Fibroblast of skin of left quadriceps (primary cell): ENCODE results near the gene NFIA.

Experiments
- DNase-seq, 2 experiments: peaks; one replicate each; pipeline ENCODE4 v3.0.0-alpha.2; 2013; ENCODE audit warnings: low read depth in 2 of 2

NFIA gene

DNA sequence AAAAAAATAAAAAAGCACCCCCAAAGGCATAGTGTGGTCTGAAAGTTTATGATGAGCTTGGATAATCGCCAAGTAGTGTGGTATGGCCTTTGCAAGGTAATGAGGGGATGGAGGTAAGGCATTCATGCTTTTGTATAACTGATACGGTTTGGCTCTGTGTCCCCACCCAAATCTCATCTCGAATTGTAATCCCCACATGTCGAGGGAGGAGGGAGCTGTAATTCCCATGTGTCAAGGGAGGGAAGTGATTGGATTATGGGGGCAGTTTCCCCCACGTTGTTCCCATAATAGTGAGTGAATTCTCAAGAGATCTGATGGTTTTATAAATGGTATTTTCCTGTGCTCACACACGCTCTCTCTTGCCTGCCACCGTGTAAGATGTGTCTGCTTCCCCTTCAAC lies 215.5 kb downstream of the NFIA start:
- no peak for DNase-seq

DNA sequence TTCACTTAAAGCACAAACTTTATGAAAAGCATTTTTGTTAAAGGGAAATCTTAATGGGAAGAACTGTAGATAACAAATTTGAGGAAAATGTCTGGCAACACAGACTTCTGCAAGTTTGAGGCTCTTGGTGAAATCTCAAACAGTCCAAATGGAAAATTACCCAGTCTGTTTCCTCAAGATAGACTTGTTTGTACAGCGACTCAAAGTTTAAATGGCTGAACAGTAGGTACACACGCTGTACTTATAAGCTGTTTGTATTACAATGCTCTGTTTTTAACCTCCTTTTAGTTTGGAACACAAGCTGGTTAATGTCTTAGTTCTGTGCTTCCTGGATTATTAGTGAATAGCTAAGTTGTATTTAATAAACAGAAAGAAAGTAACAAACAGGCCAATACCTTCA lies 217.1 kb downstream of the NFIA start:
- DNase-seq: no peak

DNA sequence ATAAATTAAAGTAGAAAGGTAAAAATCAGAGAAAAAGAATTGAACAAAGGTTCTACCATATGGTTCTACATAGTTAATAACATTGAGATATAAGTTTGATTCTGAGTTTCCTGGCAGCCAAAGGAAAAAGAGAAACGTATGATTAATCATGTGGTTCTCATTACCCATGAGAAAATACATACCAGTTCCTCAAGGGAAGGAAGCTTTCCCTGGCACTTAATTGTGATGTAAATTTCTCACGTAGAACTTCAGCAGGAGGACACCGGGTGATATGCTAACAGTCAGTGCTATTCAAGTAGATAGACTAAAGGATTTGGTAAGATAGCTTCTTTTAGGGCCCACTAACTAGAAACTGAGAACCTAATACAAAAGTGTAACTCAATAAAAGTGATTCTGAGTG lies 218.5 kb downstream of the NFIA start:
- no peak for DNase-seq

DNA sequence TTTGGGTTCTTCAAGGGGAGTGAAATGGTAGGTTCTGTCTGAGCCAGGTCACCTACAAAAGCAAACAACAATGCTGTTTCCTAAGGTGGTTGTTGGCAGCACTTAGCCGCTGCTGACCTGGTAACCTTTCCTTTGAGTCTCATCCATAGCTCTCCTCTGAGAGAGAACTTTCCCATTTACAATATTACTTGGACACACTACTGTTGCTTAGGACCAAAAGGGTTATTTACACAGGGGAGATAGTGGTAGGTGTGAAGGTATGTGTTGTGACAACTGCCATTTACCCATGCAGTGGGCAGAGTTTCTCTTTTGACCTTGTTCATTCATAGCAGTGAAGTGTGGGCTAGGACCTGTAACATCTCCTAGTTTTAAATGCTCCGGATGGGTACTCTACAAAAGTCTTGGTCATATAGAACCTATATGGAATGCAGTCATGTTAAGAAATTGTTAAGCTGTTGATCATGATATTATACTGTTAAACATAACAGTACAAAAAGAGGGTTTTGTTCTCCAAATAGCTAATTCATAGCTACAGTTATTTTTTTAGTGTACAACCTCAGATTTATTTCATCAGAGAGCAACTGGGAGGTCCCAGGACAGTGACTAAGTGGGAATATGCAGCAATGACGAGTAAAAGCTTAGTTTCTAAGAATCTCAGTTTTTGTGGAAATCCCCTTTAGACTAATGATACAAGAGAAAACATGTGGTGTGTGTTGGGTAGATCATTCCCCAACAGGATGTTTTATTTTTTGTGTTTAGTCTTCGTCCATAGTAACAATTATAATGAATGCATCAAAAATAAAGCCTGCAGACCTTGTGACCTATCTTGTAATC lies 219.7 kb downstream of the NFIA start:
- DNase-seq: peak; percentile 36 to 42

DNA sequence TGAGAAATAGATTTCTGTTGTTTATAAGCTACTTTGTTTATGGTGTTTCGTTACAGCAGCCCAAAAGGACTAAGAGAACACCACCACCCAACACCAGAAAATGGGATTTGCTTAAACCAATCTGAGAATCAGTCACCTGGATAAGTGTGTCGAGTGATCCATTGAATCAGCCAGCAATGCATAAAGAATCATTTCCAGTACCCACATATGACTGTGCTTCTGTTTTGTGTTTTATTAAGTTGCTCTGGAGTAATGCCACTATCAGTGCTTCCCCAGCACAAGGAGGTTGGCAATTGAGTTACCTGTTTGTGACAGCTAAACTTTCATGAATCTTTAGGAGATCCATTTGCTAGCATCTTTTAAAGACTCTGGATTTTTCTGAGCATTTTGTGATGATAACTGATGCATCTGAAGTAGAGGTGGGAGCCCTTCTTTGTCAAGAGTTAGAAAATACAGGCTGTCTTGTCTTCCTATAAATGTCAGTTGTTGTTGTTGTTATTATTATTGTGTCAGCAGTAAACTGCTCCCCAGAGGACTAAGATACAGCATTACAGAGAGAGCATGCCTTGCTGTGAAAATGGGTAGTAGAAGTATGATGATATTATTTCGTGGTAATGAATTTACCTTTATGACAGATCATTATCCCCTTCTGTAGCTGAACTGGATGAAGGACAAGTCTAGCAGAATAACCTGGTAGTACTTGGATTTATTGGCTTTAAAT lies 225.2 kb downstream of the NFIA start:
- no peak for DNase-seq

DNA sequence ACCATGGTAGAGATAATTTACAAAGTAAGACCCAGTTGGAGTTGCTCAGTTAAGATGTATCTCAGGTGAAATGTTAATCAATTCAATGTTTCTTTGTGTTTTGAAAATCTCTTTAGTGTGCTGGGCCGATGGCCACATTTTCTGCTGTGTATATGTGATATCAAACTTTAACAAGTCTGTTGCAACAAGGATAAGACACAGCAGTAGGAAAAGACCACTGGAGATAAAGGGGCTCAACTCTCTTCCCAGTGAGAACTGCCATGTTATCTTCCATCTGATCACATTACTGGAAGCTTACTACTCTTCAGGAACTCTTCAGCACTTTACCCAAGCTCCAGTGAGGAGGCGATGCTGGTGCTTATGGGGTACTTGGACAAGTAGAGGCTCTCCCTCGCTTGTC lies 227.7 kb downstream of the NFIA start:
- no peak for DNase-seq

DNA sequence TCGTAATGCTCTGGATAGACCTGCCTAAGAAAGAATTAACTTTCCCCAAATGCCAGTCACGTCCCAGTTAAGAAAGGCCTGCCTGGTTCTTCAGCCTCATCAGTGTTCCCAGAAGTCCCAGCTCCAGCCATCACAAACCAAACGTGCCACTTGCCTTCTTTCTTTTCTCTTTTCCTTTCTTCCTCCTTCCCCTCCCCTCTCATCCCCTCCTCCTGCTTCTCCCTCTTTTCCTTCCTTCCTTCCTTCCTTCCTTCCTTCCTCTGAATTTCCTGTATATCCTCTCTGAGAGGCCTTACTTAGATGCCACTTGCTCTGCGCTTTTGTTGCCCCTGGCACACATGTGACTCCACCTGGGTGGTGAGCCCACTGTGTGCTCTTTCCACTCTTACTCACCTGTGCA lies 228.2 kb downstream of the NFIA start:
- DNase-seq: no peak

DNA sequence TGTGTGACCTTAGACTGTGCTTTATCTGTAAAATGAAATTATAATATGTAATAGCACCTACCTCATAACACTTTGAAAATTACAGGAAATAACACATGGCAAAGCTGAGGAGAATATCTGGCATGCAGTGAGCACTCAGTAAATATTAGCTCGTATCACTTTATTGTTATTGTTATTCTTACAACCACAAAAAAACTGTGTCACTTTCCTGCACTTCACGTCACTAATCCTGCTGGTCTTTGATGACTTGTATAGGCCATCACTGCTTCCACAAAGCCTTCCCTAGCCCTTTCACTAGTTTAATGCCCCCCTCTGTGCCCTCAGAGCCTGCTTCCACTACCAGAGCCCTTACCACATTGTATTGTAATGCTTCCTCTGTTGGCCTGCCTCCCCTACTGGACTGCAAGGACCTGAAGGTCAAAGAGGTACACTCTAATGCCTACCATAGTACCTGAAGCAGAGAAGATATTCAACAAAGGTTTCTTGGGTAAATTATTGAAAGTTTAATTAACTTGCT lies 231.6 kb downstream of the NFIA start:
- no peak for DNase-seq

DNA sequence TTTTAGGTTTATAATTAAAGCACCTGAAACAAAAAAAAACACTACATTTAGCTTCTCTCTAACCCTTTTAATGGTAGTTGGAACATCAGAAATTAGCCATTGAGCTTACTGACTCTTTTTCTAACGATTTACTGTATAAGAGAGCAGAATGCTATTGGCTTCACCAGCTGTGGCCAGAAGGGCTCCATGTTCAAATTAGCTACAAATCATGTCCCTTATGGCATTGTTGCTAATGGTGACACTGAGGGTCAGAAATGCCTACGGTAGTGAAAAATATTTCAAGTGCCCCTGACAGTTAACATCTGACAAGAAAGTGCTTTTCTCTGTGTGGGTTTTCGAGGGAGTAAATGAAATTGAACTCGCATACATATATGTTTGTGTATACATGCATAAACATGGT lies 232.7 kb downstream of the NFIA start:
- no peak for DNase-seq

DNA sequence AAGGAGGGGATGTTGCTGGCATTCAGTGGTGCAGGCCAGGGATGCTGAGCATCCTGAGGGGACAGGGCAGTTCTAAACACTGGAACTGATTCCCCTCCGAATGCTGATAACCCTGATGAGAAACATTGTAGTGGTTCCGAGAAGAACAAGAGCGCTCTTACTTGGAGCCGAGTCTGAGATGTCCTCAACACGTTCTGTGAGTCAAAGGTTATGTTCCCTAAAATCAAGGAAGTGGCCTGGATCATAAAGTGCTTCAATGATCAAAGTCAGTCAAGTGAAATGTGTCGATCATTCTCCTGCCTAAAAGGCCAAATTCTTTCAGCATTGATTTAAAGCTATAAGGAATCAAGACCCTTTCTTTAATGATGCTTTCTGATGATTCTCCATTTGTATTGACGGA lies 234.1 kb downstream of the NFIA start:
- no peak for DNase-seq

DNA sequence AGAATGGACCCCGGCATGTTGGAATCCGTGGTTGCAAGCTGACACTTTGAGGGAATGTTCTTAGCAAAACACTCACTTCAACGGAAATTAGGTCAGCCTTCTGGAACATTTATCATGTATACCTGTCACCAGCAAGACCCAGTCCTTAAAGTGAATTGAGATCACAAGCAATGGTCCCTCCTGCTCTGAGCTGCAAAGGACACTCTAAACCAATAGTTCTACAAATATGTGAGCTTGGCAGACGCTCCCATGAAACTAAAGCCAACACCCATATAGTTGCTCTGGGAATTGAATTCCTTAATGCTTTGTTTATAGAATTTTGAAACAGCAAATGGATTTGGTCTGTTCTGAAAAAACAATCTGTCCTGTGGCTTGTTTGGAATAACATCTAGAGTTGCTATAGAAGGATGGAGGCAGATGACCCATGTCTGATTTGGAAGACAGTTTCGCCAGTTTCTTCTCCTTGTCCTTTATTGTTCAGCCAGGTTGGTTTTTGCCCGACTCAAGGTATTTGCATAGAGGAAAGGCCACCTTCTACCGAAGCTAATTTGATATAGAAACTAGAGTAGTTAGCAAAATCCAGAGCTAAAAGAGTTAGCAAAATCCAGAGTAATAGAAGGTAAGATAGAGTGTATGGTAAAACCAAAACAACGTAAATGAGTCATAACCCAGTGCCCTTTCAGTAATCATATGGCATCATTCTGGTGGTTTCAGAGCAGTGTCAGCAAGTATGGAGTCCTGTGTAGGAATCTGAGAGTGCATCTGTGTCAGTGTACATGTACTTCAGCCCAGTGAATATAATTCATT lies 236.2 kb downstream of the NFIA start:
- peak; percentile 67 to 69 for DNase-seq

DNA sequence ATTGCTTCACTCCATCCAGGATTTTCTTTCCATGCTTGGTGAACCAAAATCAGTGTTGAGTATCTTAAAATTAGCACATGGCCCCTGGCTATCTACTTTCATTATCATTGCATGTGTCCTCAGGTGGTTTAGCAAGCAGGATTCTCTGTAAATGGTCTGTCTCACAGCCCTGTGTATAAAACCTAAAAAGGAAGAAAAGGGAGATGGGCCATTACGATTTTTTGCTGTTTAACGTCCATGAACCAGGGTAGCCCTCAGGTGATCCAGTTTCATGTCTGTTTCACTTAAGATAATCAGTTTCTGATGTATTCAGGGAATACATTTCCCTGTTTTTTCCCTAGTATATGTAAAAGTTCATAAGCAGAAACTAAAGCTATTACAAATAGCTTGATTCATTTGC lies 238.2 kb downstream of the NFIA start:
- no peak for DNase-seq

DNA sequence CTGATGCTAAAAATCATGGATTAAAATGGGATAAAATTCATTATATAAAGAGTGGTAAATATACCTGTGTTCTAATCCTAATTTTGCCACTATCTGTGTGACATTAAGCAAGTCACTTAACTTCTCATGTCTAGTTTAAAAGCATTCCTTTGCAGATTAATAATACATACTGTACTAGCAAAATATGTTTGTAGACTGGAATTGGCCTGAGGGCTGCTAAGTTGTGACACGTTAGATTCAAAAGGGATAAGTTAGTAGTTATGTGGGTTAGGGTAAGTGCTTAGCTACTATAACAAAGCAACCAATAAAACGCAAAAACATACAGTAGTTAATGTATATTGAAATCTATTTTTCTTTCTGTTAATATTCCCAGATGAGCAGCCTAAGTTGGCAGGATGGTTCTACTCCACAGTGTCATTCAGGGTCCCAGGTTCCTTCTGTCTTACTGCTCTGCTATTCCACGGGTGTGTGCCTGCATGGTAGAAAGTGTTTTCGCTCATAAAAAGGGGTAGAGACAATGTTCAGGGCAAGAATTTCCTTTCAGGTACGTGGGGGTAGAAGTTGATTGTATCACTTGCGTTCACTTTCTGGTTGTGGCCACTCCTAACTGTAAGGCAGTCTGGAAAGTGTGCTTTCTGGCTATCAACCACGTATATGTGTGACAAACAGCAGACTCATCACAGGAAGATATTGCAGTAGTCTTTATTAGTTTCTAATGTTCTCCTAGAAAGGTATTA lies 239.8 kb downstream of the NFIA start:
- DNase-seq: no peak

DNA sequence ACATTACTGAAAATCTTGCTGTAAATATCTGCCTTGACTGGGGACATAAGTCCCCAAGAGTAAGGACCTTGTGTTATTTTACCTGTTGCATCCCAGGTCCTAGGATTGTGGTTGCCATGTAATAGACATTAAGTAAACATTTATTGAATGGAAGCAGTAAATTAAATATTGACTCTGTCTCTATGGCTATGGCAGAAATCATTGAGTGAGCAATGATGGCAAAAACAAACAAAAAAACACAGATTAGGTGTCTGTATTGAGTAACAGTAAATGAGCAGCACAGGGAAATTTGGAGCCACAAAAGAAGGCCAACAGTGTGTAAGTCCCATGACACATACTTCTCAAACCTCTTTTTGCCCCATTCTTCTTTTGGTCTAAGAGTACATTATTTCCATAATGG lies 240.4 kb downstream of the NFIA start:
- DNase-seq: no peak

DNA sequence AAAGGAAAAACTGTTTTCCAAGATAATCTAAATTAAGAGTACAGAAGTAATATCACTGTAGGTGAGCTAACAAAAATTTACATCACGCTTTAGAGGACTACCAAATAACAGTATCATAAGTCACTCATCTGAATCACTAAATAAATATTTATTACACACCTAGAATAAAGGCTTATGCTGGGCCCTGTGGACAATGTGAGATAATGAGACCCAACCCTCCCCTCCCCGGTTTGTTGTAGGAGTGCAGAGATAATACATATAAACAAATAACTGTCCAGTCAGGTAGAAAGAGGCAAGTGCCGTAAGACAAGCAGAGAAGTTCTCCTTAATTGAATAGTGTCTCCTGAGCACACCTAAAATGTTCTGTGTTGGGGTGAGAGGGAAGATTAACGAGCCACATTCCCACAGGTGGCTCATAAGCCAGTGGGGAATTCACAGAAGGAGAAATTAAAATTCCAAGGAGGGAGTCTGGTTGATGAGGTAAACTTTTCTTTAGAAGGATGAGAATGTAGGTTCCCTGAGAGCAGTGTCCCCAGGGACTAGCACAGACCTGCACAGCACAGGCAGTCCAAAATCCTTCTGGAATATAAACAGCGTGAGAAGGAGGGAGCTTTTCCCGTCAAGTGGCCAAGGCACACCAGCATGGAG lies 241.4 kb downstream of the NFIA start:
- DNase-seq: no peak

DNA sequence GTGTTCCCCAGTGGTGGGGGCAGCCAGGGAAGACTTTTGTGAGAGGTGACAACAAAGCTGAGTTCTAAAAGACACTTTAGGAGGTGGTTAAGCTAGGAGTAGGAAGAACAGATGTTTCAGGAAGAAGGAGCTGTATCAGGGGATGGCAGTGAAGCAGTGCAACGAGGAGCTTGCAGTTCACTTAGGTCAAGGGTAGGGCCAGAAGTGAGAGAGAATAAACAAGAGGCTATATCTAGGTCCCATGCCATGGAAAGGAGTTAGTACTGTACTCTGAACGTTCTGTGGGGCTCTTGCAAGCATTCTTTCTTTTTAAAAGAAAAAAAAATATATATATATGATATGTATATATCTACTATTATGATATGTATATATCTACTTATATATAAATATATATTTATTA lies 244.4 kb downstream of the NFIA start:
- no peak for DNase-seq

DNA sequence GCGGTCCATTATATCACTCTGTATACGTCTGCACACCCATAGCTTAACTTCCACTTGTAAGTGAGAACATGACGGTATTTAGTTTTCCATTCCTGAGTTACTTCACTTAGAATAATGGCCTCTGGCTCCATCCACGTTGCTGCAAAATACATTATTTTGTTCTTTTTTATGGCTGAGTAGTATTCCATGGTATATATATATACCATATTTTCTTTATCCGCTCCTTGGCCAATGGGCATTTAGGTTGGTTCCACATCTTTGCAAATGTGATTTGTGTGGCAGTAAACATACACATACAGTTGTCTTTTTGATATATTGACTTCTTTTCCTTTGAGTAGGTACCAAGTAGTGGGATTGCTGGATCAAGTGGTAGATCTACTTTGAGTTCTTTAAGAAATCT lies 245.1 kb downstream of the NFIA start:
- no peak for DNase-seq

DNA sequence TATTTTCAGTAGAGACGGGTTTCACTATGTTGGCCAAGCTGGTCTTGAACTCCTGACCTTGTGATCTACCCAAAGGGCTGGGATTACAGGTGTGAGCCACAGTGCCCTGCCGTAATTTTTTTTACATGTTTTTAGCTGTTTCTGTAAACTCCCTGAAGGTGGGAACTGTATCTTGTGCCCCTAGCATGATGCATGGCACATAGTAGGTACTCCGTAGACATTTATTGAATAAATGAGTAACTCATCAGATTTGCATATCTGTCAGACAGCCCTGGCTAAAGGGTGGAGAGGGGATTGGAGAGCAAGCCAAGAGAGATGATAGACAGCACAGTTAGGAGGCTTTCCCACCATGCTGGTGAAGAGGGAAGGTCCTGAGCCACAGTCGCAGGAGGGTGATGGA lies 247.2 kb downstream of the NFIA start:
- no peak for DNase-seq

DNA sequence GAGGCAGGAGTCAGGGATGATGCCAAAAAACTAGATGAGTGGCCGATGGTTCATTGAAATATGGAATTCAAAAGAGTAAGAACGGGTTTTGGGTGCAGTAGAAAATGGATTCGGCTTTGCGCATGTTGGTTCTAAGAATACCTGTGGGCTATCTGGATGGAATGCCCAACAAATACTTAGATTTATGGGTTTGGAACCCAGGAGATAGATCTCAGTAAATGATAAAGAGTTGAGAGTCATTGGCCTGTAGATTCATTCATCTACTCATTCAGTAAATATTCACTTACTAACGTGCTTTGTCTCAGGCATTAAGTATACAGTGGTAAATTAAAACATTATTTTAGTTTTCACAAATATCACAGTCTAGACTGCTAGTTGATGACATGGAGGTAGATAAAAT lies 247.7 kb downstream of the NFIA start:
- no peak for DNase-seq

DNA sequence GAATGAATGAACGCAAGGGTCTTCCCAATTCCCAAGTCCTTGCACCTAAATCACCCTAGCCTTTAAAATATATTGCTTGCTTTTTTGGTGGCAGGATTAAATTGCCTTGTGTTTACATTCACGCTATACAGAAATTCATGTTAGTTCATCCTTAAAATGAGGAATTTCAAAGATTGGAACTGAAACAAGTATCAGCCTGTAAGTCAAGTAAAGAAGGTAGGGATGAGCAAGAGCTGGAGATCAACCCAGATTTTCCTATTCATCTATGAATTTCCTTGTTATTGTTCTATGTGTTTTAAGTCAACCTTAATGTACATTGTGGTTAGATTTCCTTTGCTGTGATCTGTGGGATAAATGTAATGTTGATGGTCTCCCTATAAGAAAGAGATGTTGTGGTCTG lies 248.2 kb downstream of the NFIA start:
- DNase-seq: no peak

DNA sequence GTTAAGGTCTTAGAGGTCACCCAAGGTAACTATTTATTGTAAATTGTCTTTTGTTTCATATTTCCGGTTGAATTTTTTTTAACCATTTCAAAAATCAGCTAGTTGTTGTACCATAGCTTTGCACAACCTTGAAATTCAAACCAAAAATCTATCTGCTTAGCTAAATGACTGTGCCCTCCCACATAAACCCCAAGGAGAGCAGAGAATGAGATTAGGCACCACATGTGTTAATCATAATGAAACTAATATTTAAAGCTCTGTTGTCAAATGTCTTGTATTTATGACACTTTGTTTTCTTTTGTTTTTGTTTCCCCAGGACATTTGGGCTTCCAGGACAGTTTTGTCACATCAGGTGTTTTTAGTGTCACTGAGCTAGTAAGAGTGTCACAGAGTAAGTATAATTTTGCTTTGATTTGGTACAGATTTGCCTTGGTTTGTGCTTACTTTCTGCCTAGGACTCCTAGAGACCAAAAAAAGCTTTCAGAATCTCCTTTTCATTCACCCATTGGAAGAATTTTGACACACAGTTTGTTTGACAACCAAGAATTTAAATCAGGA lies 249.9 kb downstream of the NFIA start:
- no peak for DNase-seq
